ENCODE results near the gene ITGAL. TPM values are rescaled to one million over a fixed set of nuclear protein-coding genes. Genes with fewer than 3 reads are reported as not detected.
A peak's percentile ranks its signal among the peaks of the same experiment; 100 is the strongest.

The ITGAL gene
- total and polyA plus RNA-seq, 2 of the 13 experiments (the other 11 are each of a cell fraction or from before 2014, with no cell fraction given), result 0.86 to 1.2 TPM

DNA sequence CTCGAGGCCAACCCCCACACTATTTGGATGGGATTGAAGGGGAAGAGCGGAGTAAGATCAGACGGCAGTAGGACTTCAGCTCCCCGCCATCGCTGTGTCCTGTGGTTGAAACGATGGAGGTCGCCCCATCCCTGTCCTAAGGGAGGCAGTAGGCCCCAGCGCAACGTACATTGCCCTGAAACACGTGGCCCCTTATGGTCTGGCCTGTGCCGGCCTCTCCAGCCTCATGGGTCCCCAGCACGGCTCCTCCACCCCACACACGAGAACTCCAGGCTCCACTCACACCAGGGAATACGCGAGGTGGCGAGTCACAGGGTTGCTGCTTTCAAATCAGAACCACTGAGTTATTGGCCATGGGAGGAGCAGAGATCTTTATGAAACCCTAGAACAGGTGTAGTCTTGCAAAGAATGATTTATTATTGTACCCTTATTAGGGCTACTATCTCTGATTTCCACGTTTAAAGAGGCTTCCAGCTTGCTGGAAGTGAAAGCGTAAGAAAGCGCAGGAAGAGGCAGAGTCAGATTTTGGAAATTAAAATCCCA is 42.0 kb upstream of the ITGAL start (continued):
- TF ChIP-seq, protein P1, sequence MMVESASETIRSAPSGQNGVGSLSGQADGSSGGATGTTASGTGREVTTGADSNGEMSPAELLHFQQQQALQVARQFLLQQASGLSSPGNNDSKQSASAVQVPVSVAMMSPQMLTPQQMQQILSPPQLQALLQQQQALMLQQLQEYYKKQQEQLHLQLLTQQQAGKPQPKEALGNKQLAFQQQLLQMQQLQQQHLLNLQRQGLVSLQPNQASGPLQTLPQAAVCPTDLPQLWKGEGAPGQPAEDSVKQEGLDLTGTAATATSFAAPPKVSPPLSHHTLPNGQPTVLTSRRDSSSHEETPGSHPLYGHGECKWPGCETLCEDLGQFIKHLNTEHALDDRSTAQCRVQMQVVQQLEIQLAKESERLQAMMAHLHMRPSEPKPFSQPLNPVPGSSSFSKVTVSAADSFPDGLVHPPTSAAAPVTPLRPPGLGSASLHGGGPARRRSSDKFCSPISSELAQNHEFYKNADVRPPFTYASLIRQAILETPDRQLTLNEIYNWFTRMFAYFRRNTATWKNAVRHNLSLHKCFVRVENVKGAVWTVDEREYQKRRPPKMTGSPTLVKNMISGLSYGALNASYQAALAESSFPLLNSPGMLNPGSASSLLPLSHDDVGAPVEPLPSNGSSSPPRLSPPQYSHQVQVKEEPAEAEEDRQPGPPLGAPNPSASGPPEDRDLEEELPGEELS (CRISPR knock-in tag; IDR thresholded peaks at IDR 0.05), result peak; percentile 18; the same call in 1 of the 2 replicates
- TF ChIP-seq ETV5 (CRISPR knock-in tag; IDR thresholded peaks at IDR 0.05; ENCODE audit: borderline replicate concordance), result peak; percentile 16; the same call in 1 of the 2 replicates
- TF ChIP-seq ZNF530 (CRISPR knock-in tag; IDR thresholded peaks at IDR 0.05; ENCODE audit: low read depth), result no peak
- TF ChIP-seq, protein P2, sequence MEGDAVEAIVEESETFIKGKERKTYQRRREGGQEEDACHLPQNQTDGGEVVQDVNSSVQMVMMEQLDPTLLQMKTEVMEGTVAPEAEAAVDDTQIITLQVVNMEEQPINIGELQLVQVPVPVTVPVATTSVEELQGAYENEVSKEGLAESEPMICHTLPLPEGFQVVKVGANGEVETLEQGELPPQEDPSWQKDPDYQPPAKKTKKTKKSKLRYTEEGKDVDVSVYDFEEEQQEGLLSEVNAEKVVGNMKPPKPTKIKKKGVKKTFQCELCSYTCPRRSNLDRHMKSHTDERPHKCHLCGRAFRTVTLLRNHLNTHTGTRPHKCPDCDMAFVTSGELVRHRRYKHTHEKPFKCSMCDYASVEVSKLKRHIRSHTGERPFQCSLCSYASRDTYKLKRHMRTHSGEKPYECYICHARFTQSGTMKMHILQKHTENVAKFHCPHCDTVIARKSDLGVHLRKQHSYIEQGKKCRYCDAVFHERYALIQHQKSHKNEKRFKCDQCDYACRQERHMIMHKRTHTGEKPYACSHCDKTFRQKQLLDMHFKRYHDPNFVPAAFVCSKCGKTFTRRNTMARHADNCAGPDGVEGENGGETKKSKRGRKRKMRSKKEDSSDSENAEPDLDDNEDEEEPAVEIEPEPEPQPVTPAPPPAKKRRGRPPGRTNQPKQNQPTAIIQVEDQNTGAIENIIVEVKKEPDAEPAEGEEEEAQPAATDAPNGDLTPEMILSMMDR (CRISPR knock-in tag; IDR thresholded peaks at IDR 0.05), result peak; percentile 80
- TF ChIP-seq ARNTL (CRISPR knock-in tag; IDR thresholded peaks at IDR 0.05), result peak; percentile 91
- TF ChIP-seq ZFP36L1 (CRISPR knock-in tag; IDR thresholded peaks at IDR 0.05), result peak; percentile 78; the same call in 1 of the 2 replicates
- TF ChIP-seq, protein P3, sequence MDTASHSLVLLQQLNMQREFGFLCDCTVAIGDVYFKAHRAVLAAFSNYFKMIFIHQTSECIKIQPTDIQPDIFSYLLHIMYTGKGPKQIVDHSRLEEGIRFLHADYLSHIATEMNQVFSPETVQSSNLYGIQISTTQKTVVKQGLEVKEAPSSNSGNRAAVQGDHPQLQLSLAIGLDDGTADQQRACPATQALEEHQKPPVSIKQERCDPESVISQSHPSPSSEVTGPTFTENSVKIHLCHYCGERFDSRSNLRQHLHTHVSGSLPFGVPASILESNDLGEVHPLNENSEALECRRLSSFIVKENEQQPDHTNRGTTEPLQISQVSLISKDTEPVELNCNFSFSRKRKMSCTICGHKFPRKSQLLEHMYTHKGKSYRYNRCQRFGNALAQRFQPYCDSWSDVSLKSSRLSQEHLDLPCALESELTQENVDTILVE (CRISPR knock-in tag; IDR thresholded peaks at IDR 0.05), result no peak; the same call in 1 of the 2 replicates
- no peak; the same call in 1 of the 2 replicates for TF ChIP-seq ZNF460 (CRISPR knock-in tag; IDR thresholded peaks at IDR 0.05; ENCODE audit: borderline replicate concordance)
- TF ChIP-seq, protein P4, sequence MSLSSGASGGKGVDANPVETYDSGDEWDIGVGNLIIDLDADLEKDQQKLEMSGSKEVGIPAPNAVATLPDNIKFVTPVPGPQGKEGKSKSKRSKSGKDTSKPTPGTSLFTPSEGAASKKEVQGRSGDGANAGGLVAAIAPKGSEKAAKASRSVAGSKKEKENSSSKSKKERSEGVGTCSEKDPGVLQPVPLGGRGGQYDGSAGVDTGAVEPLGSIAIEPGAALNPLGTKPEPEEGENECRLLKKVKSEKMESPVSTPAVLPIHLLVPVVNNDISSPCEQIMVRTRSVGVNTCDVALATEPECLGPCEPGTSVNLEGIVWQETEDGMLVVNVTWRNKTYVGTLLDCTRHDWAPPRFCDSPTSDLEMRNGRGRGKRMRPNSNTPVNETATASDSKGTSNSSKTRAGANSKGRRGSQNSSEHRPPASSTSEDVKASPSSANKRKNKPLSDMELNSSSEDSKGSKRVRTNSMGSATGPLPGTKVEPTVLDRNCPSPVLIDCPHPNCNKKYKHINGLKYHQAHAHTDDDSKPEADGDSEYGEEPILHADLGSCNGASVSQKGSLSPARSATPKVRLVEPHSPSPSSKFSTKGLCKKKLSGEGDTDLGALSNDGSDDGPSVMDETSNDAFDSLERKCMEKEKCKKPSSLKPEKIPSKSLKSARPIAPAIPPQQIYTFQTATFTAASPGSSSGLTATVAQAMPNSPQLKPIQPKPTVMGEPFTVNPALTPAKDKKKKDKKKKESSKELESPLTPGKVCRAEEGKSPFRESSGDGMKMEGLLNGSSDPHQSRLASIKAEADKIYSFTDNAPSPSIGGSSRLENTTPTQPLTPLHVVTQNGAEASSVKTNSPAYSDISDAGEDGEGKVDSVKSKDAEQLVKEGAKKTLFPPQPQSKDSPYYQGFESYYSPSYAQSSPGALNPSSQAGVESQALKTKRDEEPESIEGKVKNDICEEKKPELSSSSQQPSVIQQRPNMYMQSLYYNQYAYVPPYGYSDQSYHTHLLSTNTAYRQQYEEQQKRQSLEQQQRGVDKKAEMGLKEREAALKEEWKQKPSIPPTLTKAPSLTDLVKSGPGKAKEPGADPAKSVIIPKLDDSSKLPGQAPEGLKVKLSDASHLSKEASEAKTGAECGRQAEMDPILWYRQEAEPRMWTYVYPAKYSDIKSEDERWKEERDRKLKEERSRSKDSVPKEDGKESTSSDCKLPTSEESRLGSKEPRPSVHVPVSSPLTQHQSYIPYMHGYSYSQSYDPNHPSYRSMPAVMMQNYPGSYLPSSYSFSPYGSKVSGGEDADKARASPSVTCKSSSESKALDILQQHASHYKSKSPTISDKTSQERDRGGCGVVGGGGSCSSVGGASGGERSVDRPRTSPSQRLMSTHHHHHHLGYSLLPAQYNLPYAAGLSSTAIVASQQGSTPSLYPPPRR (CRISPR knock-in tag; IDR thresholded peaks at IDR 0.05; ENCODE audit: borderline replicate concordance), result peak; percentile 49; the same call in 1 of the 2 replicates
- TF ChIP-seq RBM39 (IDR thresholded peaks at IDR 0.05; ENCODE audit: low read depth, low read length, poor library complexity, severe bottlenecking), result no peak
- TF ChIP-seq, protein P5, sequence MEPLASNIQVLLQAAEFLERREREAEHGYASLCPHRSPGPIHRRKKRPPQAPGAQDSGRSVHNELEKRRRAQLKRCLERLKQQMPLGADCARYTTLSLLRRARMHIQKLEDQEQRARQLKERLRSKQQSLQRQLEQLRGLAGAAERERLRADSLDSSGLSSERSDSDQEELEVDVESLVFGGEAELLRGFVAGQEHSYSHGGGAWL (CRISPR knock-in tag; IDR thresholded peaks at IDR 0.05), result peak; percentile 92
- TF ChIP-seq MTF1 (CRISPR knock-in tag; IDR thresholded peaks at IDR 0.05), result no peak
- no peak for TF ChIP-seq PLRG1 (conservative IDR thresholded peaks at IDR 0.05)
- TF ChIP-seq, protein P6, sequence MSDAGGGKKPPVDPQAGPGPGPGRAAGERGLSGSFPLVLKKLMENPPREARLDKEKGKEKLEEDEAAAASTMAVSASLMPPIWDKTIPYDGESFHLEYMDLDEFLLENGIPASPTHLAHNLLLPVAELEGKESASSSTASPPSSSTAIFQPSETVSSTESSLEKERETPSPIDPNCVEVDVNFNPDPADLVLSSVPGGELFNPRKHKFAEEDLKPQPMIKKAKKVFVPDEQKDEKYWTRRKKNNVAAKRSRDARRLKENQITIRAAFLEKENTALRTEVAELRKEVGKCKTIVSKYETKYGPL (CRISPR knock-in tag; IDR thresholded peaks at IDR 0.05), result 0 out of 2 replicates have a peak, but pooled peaks have one; percentile 18
- TF ChIP-seq, protein P7, sequence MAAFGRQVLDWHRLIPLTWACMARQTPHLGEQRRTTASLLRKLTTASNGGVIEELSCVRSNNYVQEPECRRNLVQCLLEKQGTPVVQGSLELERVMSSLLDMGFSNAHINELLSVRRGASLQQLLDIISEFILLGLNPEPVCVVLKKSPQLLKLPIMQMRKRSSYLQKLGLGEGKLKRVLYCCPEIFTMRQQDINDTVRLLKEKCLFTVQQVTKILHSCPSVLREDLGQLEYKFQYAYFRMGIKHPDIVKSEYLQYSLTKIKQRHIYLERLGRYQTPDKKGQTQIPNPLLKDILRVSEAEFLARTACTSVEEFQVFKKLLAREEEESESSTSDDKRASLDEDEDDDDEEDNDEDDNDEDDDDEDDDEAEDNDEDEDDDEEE (CRISPR knock-in tag; IDR thresholded peaks at IDR 0.05), result peak; percentile 39; the same call in 1 of the 2 replicates
- TF ChIP-seq GATAD2A (CRISPR knock-in tag; IDR thresholded peaks at IDR 0.05), result peak; percentile 56
